ENCODE results near the gene TMIE.

DNA sequence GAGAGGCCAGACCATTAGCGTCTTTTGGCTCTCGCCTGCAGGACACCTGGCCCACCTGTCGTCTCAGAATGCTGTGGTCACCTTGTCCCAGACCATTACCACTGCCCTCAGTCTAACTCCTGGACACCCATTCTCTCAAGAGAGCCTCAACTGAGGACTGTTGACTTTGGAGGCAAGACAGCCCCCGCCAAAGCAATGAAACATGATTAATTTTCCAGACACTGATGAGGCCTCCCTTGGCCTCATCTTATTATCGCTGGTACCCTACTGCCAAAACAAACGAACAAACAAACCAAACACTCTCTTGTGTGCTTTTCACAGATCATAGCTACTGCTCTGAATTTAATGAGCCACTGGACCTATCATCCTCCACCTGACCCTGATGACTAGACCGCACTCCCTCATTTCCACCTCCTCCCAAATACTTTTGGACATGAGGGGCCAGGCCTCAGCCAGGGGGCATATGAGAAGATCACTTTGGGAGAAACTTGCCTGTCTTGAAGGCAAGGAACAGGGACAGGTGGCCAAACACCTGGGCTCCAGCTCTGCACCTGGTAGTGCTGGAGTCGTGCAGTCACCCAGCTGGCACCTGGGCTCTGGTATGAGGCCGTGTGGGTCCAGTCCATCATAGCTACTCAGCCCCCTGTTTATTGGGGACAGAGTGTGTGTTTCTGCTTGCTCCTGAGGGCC lies 35.3 kb upstream of the TMIE start:
- TF ChIP-seq, protein P1, sequence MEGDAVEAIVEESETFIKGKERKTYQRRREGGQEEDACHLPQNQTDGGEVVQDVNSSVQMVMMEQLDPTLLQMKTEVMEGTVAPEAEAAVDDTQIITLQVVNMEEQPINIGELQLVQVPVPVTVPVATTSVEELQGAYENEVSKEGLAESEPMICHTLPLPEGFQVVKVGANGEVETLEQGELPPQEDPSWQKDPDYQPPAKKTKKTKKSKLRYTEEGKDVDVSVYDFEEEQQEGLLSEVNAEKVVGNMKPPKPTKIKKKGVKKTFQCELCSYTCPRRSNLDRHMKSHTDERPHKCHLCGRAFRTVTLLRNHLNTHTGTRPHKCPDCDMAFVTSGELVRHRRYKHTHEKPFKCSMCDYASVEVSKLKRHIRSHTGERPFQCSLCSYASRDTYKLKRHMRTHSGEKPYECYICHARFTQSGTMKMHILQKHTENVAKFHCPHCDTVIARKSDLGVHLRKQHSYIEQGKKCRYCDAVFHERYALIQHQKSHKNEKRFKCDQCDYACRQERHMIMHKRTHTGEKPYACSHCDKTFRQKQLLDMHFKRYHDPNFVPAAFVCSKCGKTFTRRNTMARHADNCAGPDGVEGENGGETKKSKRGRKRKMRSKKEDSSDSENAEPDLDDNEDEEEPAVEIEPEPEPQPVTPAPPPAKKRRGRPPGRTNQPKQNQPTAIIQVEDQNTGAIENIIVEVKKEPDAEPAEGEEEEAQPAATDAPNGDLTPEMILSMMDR (IDR thresholded peaks at IDR 0.05), result no peak
- no peak for TF ChIP-seq POLR2A (IDR thresholded peaks at IDR 0.05)

Measured in adrenal gland (tissue), 5 donors.